SK-N-SH (cell line): ENCODE results near the gene WDR93. TPM values are rescaled to one million over a fixed set of nuclear protein-coding genes. Genes with fewer than 3 reads are reported as not detected.
A peak's percentile ranks its signal among the peaks of the same experiment; 100 is the strongest.

Source experiments
- CTCF ChIA-PET: fragments of 300-600, 350-600 bp; formaldehyde crosslinking; extraction: SDS; loops from one replicate; lab custom pipeline; 2021; lab: Yijun Ruan, JAX
- POLR2A ChIA-PET: fragments of 350-600 bp; sonication (Branson Sonifier 250); formaldehyde crosslinking; extraction: SDS; loops from one replicate; lab custom pipeline; 2020; ENCODE audit warnings: antibody characterized with exemption, inconsistent platforms; lab: Yijun Ruan, JAX
- DNase-seq: peaks from one replicate; pipeline ENCODE4 v3.0.0; 2012
- H2AFZ ChIP-seq: fragments of 200-600 bp; sonication (generic); 2 replicates; pipeline ENCODE4 v1.8.1; 2016; ENCODE audit warnings: antibody characterized with exemption, mild to moderate bottlenecking, low read depth
- H3F3A ChIP-seq: fragments of 200-600 bp; sonication (generic); replicated peaks from 2 replicates; pipeline ENCODE3; 2016; ENCODE audit warnings: antibody characterized with exemption, mild to moderate bottlenecking; ENCODE audit not compliant: insufficient read depth
- H3K27ac ChIP-seq, 2 experiments: fragments of 200-500 bp in 1 of 2; fragments of 200-600 bp in 1 of 2; sonication (Bioruptor generic) in 1 of 2; sonication (generic), shearing (Covaris generic) in 1 of 2; 2 replicates each; pipeline versions ENCODE4 v1.5.1 to v1.6.1; 2014 to 2016; ENCODE audit warnings: low read depth in 2 of 2, inconsistent platforms in 1 of 2, low read length in 1 of 2, mild to moderate bottlenecking in 1 of 2, mixed read lengths in 1 of 2
- H3K27me3 ChIP-seq: fragments of 200-600 bp; sonication (generic), shearing (Covaris generic); 2 replicates; pipeline ENCODE4 v1.6.1; 2016; ENCODE audit warnings: mixed run types; ENCODE audit not compliant: insufficient read depth
- H3K36me3 ChIP-seq, 2 experiments: fragments of 200-500 bp in 1 of 2; fragments of 200-600 bp in 1 of 2; sonication (Bioruptor generic) in 1 of 2; sonication (generic) in 1 of 2; replicated peaks in 1 of 2; 2 replicates each; pipeline versions ENCODE3 to v1.5.1; 2014 to 2016; ENCODE audit warnings: low read length in 1 of 2, mild to moderate bottlenecking in 1 of 2; ENCODE audit not compliant: insufficient read depth in 2 of 2, control insufficient read depth in 1 of 2
- H3K4me1 ChIP-seq, 2 experiments: fragments of 200-500 bp in 1 of 2; fragments of 200-600 bp in 1 of 2; sonication (Bioruptor generic) in 1 of 2; sonication (generic), shearing (Covaris generic) in 1 of 2; 2 replicates each; pipeline versions ENCODE4 v1.5.1 to v1.6.1; 2014 to 2016; ENCODE audit warnings: low read depth in 1 of 2, low read length in 1 of 2, mixed run types in 1 of 2; ENCODE audit not compliant: insufficient read depth in 2 of 2, control insufficient read depth in 1 of 2
- H3K4me2 ChIP-seq: fragments of 200-600 bp; sonication (generic), shearing (Covaris generic); 2 replicates; pipeline ENCODE4 v1.6.1; 2017; ENCODE audit warnings: mixed run types
- H3K4me3 ChIP-seq, 2 experiments: fragments of 200-500 bp in 1 of 2; fragments of 200-600 bp in 1 of 2; sonication (Bioruptor generic) in 1 of 2; sonication (generic), shearing (Covaris generic) in 1 of 2; 2 replicates each; pipeline versions ENCODE4 v1.5.1 to v1.8.1; 2014 to 2016; ENCODE audit warnings: low read depth in 2 of 2, inconsistent platforms in 1 of 2, low read length in 1 of 2, mild to moderate bottlenecking in 1 of 2, mixed read lengths in 1 of 2, moderate library complexity in 1 of 2
- H3K79me2 ChIP-seq: fragments of 200-600 bp; sonication (generic); 2 replicates; pipeline ENCODE4 v1.8.1; 2017; ENCODE audit warnings: mild to moderate bottlenecking; ENCODE audit not compliant: insufficient read depth
- H3K9ac ChIP-seq: fragments of 200-600 bp; sonication (generic); 2 replicates; pipeline ENCODE4 v1.6.1; 2017; ENCODE audit warnings: mixed run types
- H3K9me2 ChIP-seq: fragments of 200-600 bp; sonication (generic); 2 replicates; pipeline ENCODE4 v1.6.1; 2017; ENCODE audit warnings: mixed run types
- H3K9me3 ChIP-seq: fragments of 200-600 bp; sonication (generic); 2 replicates; pipeline ENCODE4 v1.6.1; 2017; ENCODE audit warnings: mixed run types, mild to moderate bottlenecking, moderate library complexity
- H4K20me1 ChIP-seq: fragments of 200-600 bp; sonication (generic); 2 replicates; pipeline ENCODE4 v1.6.1; 2017; ENCODE audit warnings: mild to moderate bottlenecking, mixed run types; ENCODE audit not compliant: insufficient read depth
- EP300 ChIP-seq, 2 experiments: IDR thresholded peaks; 2 replicates each; pipeline versions ENCODE4 v1.4.0 to v1.6.1; 2012; ENCODE audit warnings: borderline replicate concordance in 1 of 2, low read depth in 1 of 2, low read length in 1 of 2
- EZH2phosphoT487 ChIP-seq: fragments of 200-600 bp; sonication (generic); IDR thresholded peaks from 2 replicates; pipeline ENCODE4 v1.6.1; 2017; ENCODE audit warnings: low read depth, mixed run types, mild to moderate bottlenecking, antibody characterized with exemption, moderate library complexity, borderline replicate concordance
- FOSL2 ChIP-seq: IDR thresholded peaks from 2 replicates; pipeline ENCODE4 v1.4.0; 2012; ENCODE audit warnings: low read depth, mild to moderate bottlenecking, moderate library complexity, borderline replicate concordance
- IRF3 ChIP-seq: fragments of 150-350 bp; IDR thresholded peaks from 2 replicates; pipeline ENCODE4 v1.6.1; 2016; ENCODE audit warnings: mild to moderate bottlenecking, low read depth, low read length
- MAX ChIP-seq: IDR thresholded peaks from 2 replicates; pipeline ENCODE4 v1.4.0; 2012; ENCODE audit warnings: low read depth
- NRF1 ChIP-seq: IDR thresholded peaks from 2 replicates; pipeline ENCODE4 v1.6.1; 2012; ENCODE audit warnings: low read depth, mild to moderate bottlenecking, low read length
- SIN3A ChIP-seq: IDR thresholded peaks from 2 replicates; pipeline ENCODE4 v1.6.1; 2012; ENCODE audit warnings: low read depth, mild to moderate bottlenecking, low read length, moderate library complexity, borderline replicate concordance
- TAF1 ChIP-seq: IDR thresholded peaks from 2 replicates; pipeline ENCODE4 v1.6.1; 2012; ENCODE audit warnings: low read depth, mild to moderate bottlenecking, low read length, moderate library complexity, borderline replicate concordance
- TEAD4 ChIP-seq: IDR thresholded peaks from 2 replicates; pipeline ENCODE4 v1.4.0; 2012; ENCODE audit warnings: mild to moderate bottlenecking, borderline replicate concordance; ENCODE audit not compliant: insufficient read depth
- WGBS: methylation state at CpG from one replicate; pipeline ENCODE4 v1.1.6; 2017; ENCODE audit warnings: low lambda C conversion rate; 5-methylcytosine and 5-hydroxymethylcytosine counted together
- polyA plus RNA-seq, 3 experiments: library from polyadenylated mRNA; depleted of rRNA; stranded (reverse); fragments of >200 nt; gene quantifications; 2 replicates each; pipeline ENCODE4 v1.2.3, GENCODE V29; 2012
- TF ChIP-seq, protein P1 (sequence below): fragments of 200-600 bp; sonication (generic); IDR thresholded peaks from 2 replicates; pipeline ENCODE4 v1.6.1; 2017; ENCODE audit warnings: antibody characterized with exemption, mild to moderate bottlenecking, moderate library complexity

WDR93 gene
- polyA plus RNA-seq, 1 of the 3 experiments (the other 2 are of a cell fraction), result 0.35 TPM

DNA sequence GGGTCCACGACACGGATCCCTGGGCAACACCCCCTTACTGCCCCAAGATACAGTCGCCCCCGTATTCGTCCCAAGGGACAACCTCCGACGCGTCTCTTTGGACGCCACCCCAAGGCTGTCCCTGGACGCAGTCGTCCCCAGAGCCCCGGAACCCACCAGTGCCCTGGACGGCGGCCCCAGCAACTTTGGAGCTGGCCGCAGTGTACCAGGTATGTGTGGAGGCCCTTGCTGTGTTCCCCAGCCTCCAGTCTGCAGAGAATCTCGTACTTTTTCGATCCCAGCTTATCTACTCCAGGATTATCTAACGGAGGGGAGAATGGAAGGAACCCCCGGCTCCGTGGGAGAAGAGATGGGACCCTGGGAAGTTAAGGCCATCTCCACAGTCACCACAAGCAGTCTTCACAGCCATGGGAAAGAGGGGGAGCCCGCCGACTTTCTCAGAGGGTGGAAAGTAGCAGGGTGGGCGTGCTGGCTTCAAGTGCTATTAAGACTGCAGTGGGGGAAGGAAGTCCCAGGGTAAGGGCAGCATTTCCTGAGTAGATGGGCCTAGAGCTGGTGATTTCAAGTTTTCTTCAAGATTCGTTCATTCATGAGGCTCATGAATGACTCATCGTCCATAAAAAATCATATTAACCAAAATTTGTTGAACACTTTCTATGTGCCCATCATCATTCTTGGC lies 86.6 kb downstream of the WDR93 start (continued):
- TF ChIP-seq TAF1 (no peak), MAX (no peak)

- H3K36me3 ChIP-seq, result no peaks in the 10 kb centered on the region
- POLR2A ChIA-PET, result interaction anchor here (1.0 kb wide), 1 partner anchor 113 kb away, joined by 3 read pairs; no protein-coding TSS in a partner anchor
- H3K4me1 ChIP-seq, result peaks cover 0 to 6% of the 10 kb centered on the region in 2 experiments; a peak in 1 of 4 replicates
- no peaks in the 10 kb centered on the region for H3K9me3 ChIP-seq
- 88% methylated on average over 2 of the region's 10 CpGs for WGBS
- no peak overlapping the region for H2AFZ ChIP-seq
- peaks cover 5% of the 10 kb centered on the region for H3F3A ChIP-seq
- H3K27me3 ChIP-seq, result no peaks in the 10 kb centered on the region
- no peaks in the 10 kb centered on the region for H3K9me2 ChIP-seq
- CTCF ChIA-PET, result interaction anchor here (0.7 to 7.6 kb wide), 9 partner anchors 10 to 99 kb away, joined by 3 to 61 read pairs (median 5); no protein-coding TSS in a partner anchor
- H4K20me1 ChIP-seq, result no peaks in the 10 kb centered on the region
- no peak overlapping the region for H3K9ac ChIP-seq
- TF ChIP-seq SIN3A (no peak), FOSL2 (no peak)
- peak; percentile 67 for DNase-seq
- H3K79me2 ChIP-seq, result no peaks in the 10 kb centered on the region
- no peak overlapping the region for H3K27ac ChIP-seq
- H3K4me3 ChIP-seq, result no peak overlapping the region
- H3K4me2 ChIP-seq, result no peak overlapping the region
Observed at GRCh38 chr15:89777782-89778380, 87.3 kb downstream of the WDR93 start.

- no peaks in the 10 kb centered on the region for H3K9me3 ChIP-seq
- no peak overlapping the region for H3K9ac ChIP-seq
- TF ChIP-seq EP300 (IDR thresholded peaks at IDR 0.05; ENCODE audit: borderline replicate concordance in 1 of 2, low read depth in 1 of 2, low read length in 1 of 2) (no peak), NRF1 (no peak), EZH2phosphoT487 (no peak)
- TF ChIP-seq, all 33 proteins: peak for 0
- Histone ChIP-seq H3F3A (peaks cover 5% of the 10 kb centered on the region), H3K27me3 (no peaks in the 10 kb centered on the region), H3K4me1 (peaks cover 0 to 6% of the 10 kb centered on the region in 2 experiments; a peak in 1 of 4 replicates), H3K4me3 (no peak overlapping the region), H4K20me1 (no peaks in the 10 kb centered on the region), H3K79me2 (no peaks in the 10 kb centered on the region), H3K4me2 (no peak overlapping the region), H3K36me3 (no peaks in the 10 kb centered on the region), H3K9me2 (no peaks in the 10 kb centered on the region), H3K27ac (no peak overlapping the region), H2AFZ (no peak overlapping the region)
- POLR2A ChIA-PET, result no interaction called here
- CTCF ChIA-PET, result interaction anchor here (1.8 to 7.6 kb wide), 4 partner anchors 18 to 98 kb away, joined by 5 to 61 read pairs (median 8); no protein-coding TSS in a partner anchor
- WGBS, result 100% methylated on average over 3 of the region's 4 CpGs
- DNase-seq, result no peak
Observed at GRCh38 chr15:89778861-89779260, 88.2 kb downstream of the WDR93 start.

DNA sequence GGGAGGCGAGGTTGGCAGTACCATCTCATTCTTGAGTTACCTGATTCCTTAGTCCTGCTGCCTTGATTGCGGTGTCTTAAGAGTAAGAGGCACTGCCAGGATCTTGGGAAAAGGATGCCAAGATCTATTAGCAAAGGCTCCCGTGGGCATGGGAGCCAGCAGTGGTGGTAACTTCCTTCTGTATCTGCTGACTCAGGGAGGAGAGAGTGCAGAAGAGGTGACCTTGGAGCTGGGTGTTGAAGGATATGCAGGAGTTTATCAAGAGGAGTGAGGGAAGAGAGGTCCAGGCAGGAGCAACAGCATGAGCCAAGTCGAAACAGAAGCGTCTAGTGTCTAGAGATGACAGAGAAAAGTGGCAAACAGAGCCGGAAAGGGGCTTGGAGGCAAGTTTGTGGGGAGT lies 90.0 kb downstream of the WDR93 start:
- Histone ChIP-seq H3F3A (peaks cover 5% of the 10 kb centered on the region), H3K9me3 (no peaks in the 10 kb centered on the region), H3K79me2 (no peaks in the 10 kb centered on the region), H3K4me1 (peaks cover 0 to 6% of the 10 kb centered on the region in 2 experiments; a peak in 1 of 4 replicates), H3K36me3 (no peaks in the 10 kb centered on the region), H3K9me2 (no peaks in the 10 kb centered on the region), H3K4me2 (no peak overlapping the region), H3K9ac (no peak overlapping the region), H2AFZ (no peak overlapping the region), H3K4me3 (no peak overlapping the region), H3K27ac (no peak overlapping the region), H3K27me3 (no peaks in the 10 kb centered on the region), H4K20me1 (no peaks in the 10 kb centered on the region)
- CTCF ChIA-PET, result interaction anchor here (1.4 kb wide), 1 partner anchor 20 kb away, joined by 9 read pairs; no protein-coding TSS in a partner anchor
- TF ChIP-seq, protein P1, sequence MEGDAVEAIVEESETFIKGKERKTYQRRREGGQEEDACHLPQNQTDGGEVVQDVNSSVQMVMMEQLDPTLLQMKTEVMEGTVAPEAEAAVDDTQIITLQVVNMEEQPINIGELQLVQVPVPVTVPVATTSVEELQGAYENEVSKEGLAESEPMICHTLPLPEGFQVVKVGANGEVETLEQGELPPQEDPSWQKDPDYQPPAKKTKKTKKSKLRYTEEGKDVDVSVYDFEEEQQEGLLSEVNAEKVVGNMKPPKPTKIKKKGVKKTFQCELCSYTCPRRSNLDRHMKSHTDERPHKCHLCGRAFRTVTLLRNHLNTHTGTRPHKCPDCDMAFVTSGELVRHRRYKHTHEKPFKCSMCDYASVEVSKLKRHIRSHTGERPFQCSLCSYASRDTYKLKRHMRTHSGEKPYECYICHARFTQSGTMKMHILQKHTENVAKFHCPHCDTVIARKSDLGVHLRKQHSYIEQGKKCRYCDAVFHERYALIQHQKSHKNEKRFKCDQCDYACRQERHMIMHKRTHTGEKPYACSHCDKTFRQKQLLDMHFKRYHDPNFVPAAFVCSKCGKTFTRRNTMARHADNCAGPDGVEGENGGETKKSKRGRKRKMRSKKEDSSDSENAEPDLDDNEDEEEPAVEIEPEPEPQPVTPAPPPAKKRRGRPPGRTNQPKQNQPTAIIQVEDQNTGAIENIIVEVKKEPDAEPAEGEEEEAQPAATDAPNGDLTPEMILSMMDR, result no peak
- TF ChIP-seq IRF3 (no peak), TEAD4 (no peak)
- DNase-seq, result no peak
- 94% methylated on average over 6 of the region's 6 CpGs for WGBS
- POLR2A ChIA-PET, result no interaction called here
